HG03175 (cell line): Measurements from ENCODE around the gene ERICH6.
A peak's percentile ranks its signal among the peaks of the same experiment; 100 is the strongest.

Experiments used
- ATAC-seq: cut with Tn5 transposase; IDR thresholded peaks from one replicate; pipeline ENCODE4 v1.9.1; 2021; ENCODE audit warnings: mild to moderate bottlenecking, moderate library complexity; ENCODE audit not compliant: unreplicated experiment

Gene ERICH6

GRCh38 chr3:150703756-150704344 lies at the start of gene ERICH6:
Gene ERICH6 (minus strand): TSS chr3:150703920. CDS start chr3:150703898, 22 bp downstream.
- peak; percentile 98 for ATAC-seq

GRCh38 chr3:150751781-150752263 lies 48.1 kb upstream of the ERICH6 start:
- ATAC-seq: no peak

GRCh38 chr3:150749255-150749654 lies 45.5 kb upstream of the ERICH6 start:
- ATAC-seq: no peak

- no peak for ATAC-seq
Measured at GRCh38 chr3:150748684-150749047, 44.9 kb upstream of the ERICH6 start.

GRCh38 chr3:150747886-150748683 lies 44.4 kb upstream of the ERICH6 start:
- no peak for ATAC-seq

GRCh38 chr3:150746791-150747590 lies 43.3 kb upstream of the ERICH6 start:
- ATAC-seq: no peak

GRCh38 chr3:150745832-150746231 lies 42.1 kb upstream of the ERICH6 start:
- ATAC-seq: no peak

GRCh38 chr3:150744919-150745211 lies 41.1 kb upstream of the ERICH6 start:
- ATAC-seq: no peak

- ATAC-seq: no peak
Measured at GRCh38 chr3:150744041-150744918, 40.6 kb upstream of the ERICH6 start.

GRCh38 chr3:150743508-150743907 lies 39.8 kb upstream of the ERICH6 start:
- ATAC-seq: no peak

GRCh38 chr3:150742679-150743078 lies 39.0 kb upstream of the ERICH6 start:
- ATAC-seq: no peak

GRCh38 chr3:150742141-150742523 lies 38.4 kb upstream of the ERICH6 start:
- ATAC-seq: no peak

- no peak for ATAC-seq
Measured at GRCh38 chr3:150741497-150742140, 37.9 kb upstream of the ERICH6 start.

- ATAC-seq: no peak
Measured at GRCh38 chr3:150740733-150741496, 37.2 kb upstream of the ERICH6 start.

GRCh38 chr3:150739877-150740645 lies 36.3 kb upstream of the ERICH6 start:
- ATAC-seq: peak; percentile 39

GRCh38 chr3:150739200-150739863 lies 35.6 kb upstream of the ERICH6 start:
- peak; percentile 31 for ATAC-seq

GRCh38 chr3:150738688-150739087 lies 35.0 kb upstream of the ERICH6 start:
- no peak for ATAC-seq
